ENCODE data around the gene RB1. TPM values are rescaled to one million over a fixed set of nuclear protein-coding genes. Genes with fewer than 3 reads are reported as not detected.

RB1 gene
- total and polyA plus RNA-seq, 2 experiments from 2014 or later, result 19.5 to 22.3 TPM

GRCh38 chr13:48370815-48371214, 67.3 kb downstream of the RB1 start:
- H3K27ac Mint-ChIP-seq, result no peak overlapping the region
- no peak overlapping the region for H3K4me2 ChIP-seq
- H3K9me2 ChIP-seq (ENCODE audit: insufficient read depth), result no peaks in the 10 kb centered on the region
- peaks cover 4% of the 10 kb centered on the region; the same call in 2 of the 3 replicates for H3K36me3 Mint-ChIP-seq (ENCODE audit: low read depth)
- no peak overlapping the region for H3K4me3 Mint-ChIP-seq
- H3K4me1 Mint-ChIP-seq, result no peaks in the 10 kb centered on the region
- H3K27ac ChIP-seq (ENCODE audit: low read depth), result no peak overlapping the region
- H3K27me3 ChIP-seq (ENCODE audit: insufficient read depth), result no peaks in the 10 kb centered on the region
- DNase-seq (ENCODE audit: low spot score) (no peak), ATAC-seq (no peak)
- H3F3A ChIP-seq (replicated peaks; ENCODE audit: low read depth), result no peaks in the 10 kb centered on the region
- no peaks in the 10 kb centered on the region for H3K9me3 Mint-ChIP-seq
- H3K27me3 Mint-ChIP-seq (ENCODE audit: insufficient read depth, low read depth, poor library complexity), result no peaks in the 10 kb centered on the region
- no peaks in the 10 kb centered on the region for H3K36me3 ChIP-seq (ENCODE audit: insufficient read depth)
- no peaks in the 10 kb centered on the region for H3K79me2 ChIP-seq (replicated peaks; ENCODE audit: insufficient read depth)
- TF ChIP-seq ZNF331 (CRISPR knock-in tag; IDR thresholded peaks at IDR 0.05; ENCODE audit: low read depth), result no peak
- no peak for TF ChIP-seq CTCF (conservative IDR thresholded peaks at IDR 0.05; ENCODE audit: low read depth in 2 of 2)
- no peak for TF ChIP-seq EZH2phosphoT487 (IDR thresholded peaks at IDR 0.05; ENCODE audit: unreplicated experiment)
- TF ChIP-seq NANOG (IDR thresholded peaks at IDR 0.05; ENCODE audit: borderline replicate concordance), result no peak
- TF ChIP-seq REST (IDR thresholded peaks at IDR 0.05; ENCODE audit: unreplicated experiment), result no peak
- no peak overlapping the region for H2AFZ ChIP-seq
- H3K4me3 ChIP-seq, result no peak overlapping the region
- no peaks in the 10 kb centered on the region for H3K4me1 ChIP-seq (ENCODE audit: insufficient read depth)
- H4K20me1 ChIP-seq (replicated peaks; ENCODE audit: insufficient read depth), result no peaks in the 10 kb centered on the region

GRCh38 chr13:48377857-48378256, 74.3 kb downstream of the RB1 start:
- H3K9me2 ChIP-seq (ENCODE audit: insufficient read depth), result no peaks in the 10 kb centered on the region
- H3K27ac ChIP-seq (ENCODE audit: low read depth), result no peak overlapping the region
- H3K9me3 Mint-ChIP-seq, result no peaks in the 10 kb centered on the region
- no peak overlapping the region for H3K4me3 Mint-ChIP-seq
- no peak overlapping the region for H3K27ac Mint-ChIP-seq
- no peaks in the 10 kb centered on the region for H3K4me1 Mint-ChIP-seq
- H3K36me3 Mint-ChIP-seq (ENCODE audit: low read depth), result peaks cover 4% of the 10 kb centered on the region; the same call in 2 of the 3 replicates
- H3K27me3 Mint-ChIP-seq (ENCODE audit: insufficient read depth, low read depth, poor library complexity), result no peaks in the 10 kb centered on the region
- no peak for ATAC-seq
- H3K4me2 ChIP-seq, result no peak overlapping the region
- no peaks in the 10 kb centered on the region for H3K27me3 ChIP-seq (ENCODE audit: insufficient read depth)
- H3K4me1 ChIP-seq (ENCODE audit: insufficient read depth), result no peaks in the 10 kb centered on the region
- DNase-seq (ENCODE audit: low spot score), result no peak
- H3F3A ChIP-seq (replicated peaks; ENCODE audit: low read depth), result no peaks in the 10 kb centered on the region
- no peaks in the 10 kb centered on the region for H3K36me3 ChIP-seq (ENCODE audit: insufficient read depth)
- no peaks in the 10 kb centered on the region for H4K20me1 ChIP-seq (replicated peaks; ENCODE audit: insufficient read depth)
- no peaks in the 10 kb centered on the region for H3K79me2 ChIP-seq (replicated peaks; ENCODE audit: insufficient read depth)
- H3K4me3 ChIP-seq, result no peak overlapping the region
- H2AFZ ChIP-seq, result no peak overlapping the region
- TF ChIP-seq JUNB (IDR thresholded peaks at IDR 0.05; ENCODE audit: unreplicated experiment) (no peak), POLR2AphosphoS5 (IDR thresholded peaks at IDR 0.05; ENCODE audit: low read depth) (no peak), EZH2 (IDR thresholded peaks at IDR 0.05; ENCODE audit: low read depth, unreplicated experiment) (no peak), ZNF114 (CRISPR knock-in tag; IDR thresholded peaks at IDR 0.05) (no peak), ETS1 (IDR thresholded peaks at IDR 0.05) (no peak), CTCF (conservative IDR thresholded peaks at IDR 0.05; ENCODE audit: low read depth in 2 of 2) (no peak), STAT1 (IDR thresholded peaks at IDR 0.05; ENCODE audit: unreplicated experiment) (no peak)

Measured in GM23338 (cell line).